Upper lobe of left lung (tissue), 6 donors: ENCODE results near the gene BCOR. TPM values are rescaled to one million over a fixed set of nuclear protein-coding genes. Genes with fewer than 3 reads are reported as not detected.

ENCODE experiments used
- ATAC-seq, 2 donors: fragments of 200-7000 bp; cut with Tn5 transposase; one replicate each; pipeline ENCODE4 v1.9.1; 2022; ENCODE audit warnings: mild to moderate bottlenecking in 2 of 2, moderate library complexity in 2 of 2; ENCODE audit not compliant: low FRiP score in 2 of 2
- DNase-seq, 2 donors: peaks; one replicate each; pipeline ENCODE4 v3.0.0-alpha.2; 2019 to 2020
- H3K27ac ChIP-seq, 4 donors: fragments of 200-600 bp; sonication (generic); one replicate each; pipeline ENCODE4 v1.5.1; 2016 to 2019
- H3K27me3 ChIP-seq, 4 donors: fragments of 200-600 bp; sonication (generic); one replicate each; pipeline ENCODE4 v1.5.1; 2017 to 2019
- H3K36me3 ChIP-seq, 4 donors: fragments of 200-600 bp; sonication (generic); one replicate each; pipeline ENCODE4 v1.5.1; 2016 to 2019
- H3K4me1 ChIP-seq, 4 donors: fragments of 200-600 bp; sonication (generic); one replicate each; pipeline ENCODE4 v1.5.1; 2018 to 2019
- H3K4me3 ChIP-seq, 4 donors: fragments of 200-600 bp; sonication (generic); one replicate each; pipeline ENCODE4 v1.5.1; 2017 to 2019; ENCODE audit warnings: mild to moderate bottlenecking in 2 of 4, moderate library complexity in 1 of 4
- H3K9me3 ChIP-seq, 4 donors: fragments of 200-600 bp; sonication (generic); one replicate each; pipeline ENCODE4 v1.5.1; 2018 to 2019
- CTCF ChIP-seq, 6 experiments: fragments of 450-650 bp in 4 of 6; fragments of 200-600 bp in 2 of 6; sonication (generic) in 2 of 6; IDR thresholded peaks; one replicate each; pipeline ENCODE4 v1.5.1; 2016 to 2019; ENCODE audit warnings: antibody characterized with exemption in 6 of 6
- EP300 ChIP-seq, 4 donors: sonication (generic); formaldehyde crosslinking; IDR thresholded peaks; one replicate each; pipeline ENCODE4 v1.5.1; 2017; ENCODE audit warnings: antibody characterized with exemption in 4 of 4, control low read depth in 2 of 4
- POLR2A ChIP-seq, 4 donors: fragments of 450-650 bp; IDR thresholded peaks; one replicate each; pipeline ENCODE4 v1.5.1; 2016 to 2017; ENCODE audit warnings: antibody characterized with exemption in 4 of 4, mild to moderate bottlenecking in 2 of 4
- POLR2AphosphoS5 ChIP-seq, 2 donors: sonication (generic); formaldehyde crosslinking; IDR thresholded peaks; one replicate each; pipeline ENCODE4 v1.5.1; 2017; ENCODE audit warnings: antibody characterized with exemption in 2 of 2
- WGBS, 2 donors: methylation state at CpG; one replicate each; pipeline ENCODE4 v1.1.5; 2017 to 2018; 5-methylcytosine and 5-hydroxymethylcytosine counted together
- total RNA-seq, 6 donors: library from RNA; depleted of rRNA in 4 of 6; stranded (reverse); fragments of >200 nt in 4 of 6; gene quantifications; one replicate each; pipeline versions ENCODE4 v1.1.0 to v1.2.1, GENCODE V29; 2016 to 2021
- donor health status: DM: no; HTN: no; CAD: no; lungs with moderate emphysema.
- donor health status: DM: no; HTN: yes; CAD: no; lungs with severe emphysema.

BCOR gene
- total RNA-seq, 6 donors from 2014 or later = 17.5 to 40.8 (median 25.6) TPM

- 44 to 84% methylated on average over 6 to 30 of the region's 30 CpGs for WGBS, 2 donors
- Histone ChIP-seq H3K4me3 (no peak overlapping the region), H3K27me3 (peaks cover 0 to 9% (median 0%) of the 10 kb centered on the region in 4 donors), H3K9me3 (no peaks in the 10 kb centered on the region), H3K4me1 (peaks cover 42 to 67% (median 45%) of the 10 kb centered on the region in 4 donors), H3K27ac (no peak overlapping the region), H3K36me3 (no peaks in the 10 kb centered on the region)
- peak in 1 of 2 donors; percentile 58 for DNase-seq
- ATAC-seq = no peak
- no peak for TF ChIP-seq CTCF (IDR thresholded peaks at IDR 0.05)
- TF ChIP-seq POLR2A (IDR thresholded peaks at IDR 0.05) = no peak
- no peak for TF ChIP-seq POLR2AphosphoS5 (IDR thresholded peaks at IDR 0.05)
- no peak for TF ChIP-seq EP300 (IDR thresholded peaks at IDR 0.05)
Observed at GRCh38 chrX:40086569-40087335, 11.0 kb downstream of the BCOR start.

GRCh38 chrX:40085714-40086113, 12.0 kb downstream of the BCOR start:
- Histone ChIP-seq H3K36me3 (no peaks in the 10 kb centered on the region), H3K4me1 (peaks cover 33 to 63% (median 41%) of the 10 kb centered on the region in 4 donors), H3K27ac (peak overlapping the region in 2 of 4 donors; percentile 24 to 35), H3K27me3 (peaks cover 0 to 9% (median 0%) of the 10 kb centered on the region in 4 donors), H3K4me3 (no peak overlapping the region), H3K9me3 (no peaks in the 10 kb centered on the region)
- TF ChIP-seq CTCF (IDR thresholded peaks at IDR 0.05) (no peak), POLR2A (IDR thresholded peaks at IDR 0.05) (no peak), EP300 (IDR thresholded peaks at IDR 0.05) (no peak), POLR2AphosphoS5 (IDR thresholded peaks at IDR 0.05) (no peak)
- no peak for ATAC-seq
- 34 to 40% methylated on average over 2 to 6 of the region's 6 CpGs for WGBS, 2 donors
- DNase-seq = no peak

GRCh38 chrX:40085102-40085551, 12.6 kb downstream of the BCOR start:
- no peak for DNase-seq
- H3K4me1 ChIP-seq = peaks cover 31 to 57% (median 38%) of the 10 kb centered on the region in 4 donors
- H3K36me3 ChIP-seq = no peaks in the 10 kb centered on the region
- peaks cover 0 to 9% (median 0%) of the 10 kb centered on the region in 4 donors for H3K27me3 ChIP-seq
- no peak for ATAC-seq
- WGBS, 2 donors = 29 to 56% methylated on average over 16 to 18 of the region's 18 CpGs
- TF ChIP-seq EP300 (IDR thresholded peaks at IDR 0.05) = no peak
- TF ChIP-seq POLR2A (IDR thresholded peaks at IDR 0.05) = no peak
- no peak for TF ChIP-seq CTCF (IDR thresholded peaks at IDR 0.05)
- no peak for TF ChIP-seq POLR2AphosphoS5 (IDR thresholded peaks at IDR 0.05)
- peak overlapping the region in 2 of 4 donors; percentile 24 to 35 for H3K27ac ChIP-seq
- H3K4me3 ChIP-seq = no peak overlapping the region
- H3K9me3 ChIP-seq = no peaks in the 10 kb centered on the region

DNA sequence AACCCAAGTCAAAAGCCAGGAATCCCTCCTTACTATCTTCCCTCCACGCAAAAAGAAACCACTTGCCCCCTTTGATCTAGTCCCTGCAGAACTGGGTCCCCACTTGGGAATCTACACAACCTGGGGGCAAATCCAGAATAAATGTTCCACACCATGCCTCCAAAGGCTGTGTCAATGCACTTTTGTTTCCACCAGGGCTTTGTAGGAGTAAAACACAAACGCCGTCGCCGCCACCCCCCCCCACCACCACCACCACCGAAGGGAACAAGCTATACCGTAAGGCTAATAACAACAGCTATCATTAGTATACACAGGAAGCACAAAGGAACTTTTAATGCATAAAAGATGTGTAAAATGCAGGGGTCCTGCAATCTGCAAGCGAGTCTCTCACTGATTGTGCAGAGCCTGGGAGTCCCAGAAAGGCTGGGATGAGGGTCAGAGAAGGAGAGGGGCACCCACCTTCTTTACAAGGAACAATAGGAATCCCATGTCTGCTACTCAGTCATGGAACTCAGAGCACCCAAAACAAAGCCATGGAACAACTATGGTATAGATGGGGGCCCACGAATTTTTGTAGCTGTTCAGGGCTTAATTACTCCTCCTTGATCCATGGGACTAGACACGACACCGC, 13.2 kb downstream of the BCOR start:
- 21 to 58% methylated on average over 4 to 11 of the region's 11 CpGs for WGBS, 2 donors
- peaks cover 31 to 54% (median 35%) of the 10 kb centered on the region in 4 donors for H3K4me1 ChIP-seq
- DNase-seq (no peak), ATAC-seq (no peak)
- no peak overlapping the region for H3K4me3 ChIP-seq
- TF ChIP-seq POLR2A (IDR thresholded peaks at IDR 0.05) (no peak), CTCF (IDR thresholded peaks at IDR 0.05) (no peak), POLR2AphosphoS5 (IDR thresholded peaks at IDR 0.05) (no peak), EP300 (IDR thresholded peaks at IDR 0.05) (no peak)
- H3K36me3 ChIP-seq = no peaks in the 10 kb centered on the region
- no peak overlapping the region for H3K27ac ChIP-seq
- H3K27me3 ChIP-seq = peaks cover 0 to 9% (median 0%) of the 10 kb centered on the region in 4 donors
- no peaks in the 10 kb centered on the region for H3K9me3 ChIP-seq
